ENCODE data around the gene MFSD2A. TPM values are rescaled to one million over a fixed set of nuclear protein-coding genes. Genes with fewer than 3 reads are reported as not detected.
A peak's percentile ranks its signal among the peaks of the same experiment; 100 is the strongest.

Gene MFSD2A
- total RNA-seq, 1 donor from 2014 or later: 4.6 TPM

- no peak for DNase-seq (ENCODE audit: low read depth)
- TF ChIP-seq CTCF (IDR thresholded peaks at IDR 0.05; ENCODE audit: insufficient read depth, low read length, poor library complexity, severe bottlenecking): no peak
- Histone ChIP-seq H3K27me3 (ENCODE audit: control insufficient read depth, insufficient read depth, low read length) (no peaks in the 10 kb centered on the region), H3K4me3 (ENCODE audit: low read depth, low read length) (no peak overlapping the region), H3K36me3 (ENCODE audit: control insufficient read depth, insufficient read depth, low read length) (no peaks in the 10 kb centered on the region)
These were observed 56.3 kb downstream of the MFSD2A start for GRCh38 chr1:40011198-40011597.

GRCh38 chr1:40014253-40014706, 59.3 kb downstream of the MFSD2A start:
- Histone ChIP-seq H3K27me3 (ENCODE audit: control insufficient read depth, insufficient read depth, low read length) (no peaks in the 10 kb centered on the region), H3K4me3 (ENCODE audit: low read depth, low read length) (no peak overlapping the region), H3K36me3 (ENCODE audit: control insufficient read depth, insufficient read depth, low read length) (no peaks in the 10 kb centered on the region)
- no peak for DNase-seq (ENCODE audit: low read depth)
- no peak for TF ChIP-seq CTCF (IDR thresholded peaks at IDR 0.05; ENCODE audit: insufficient read depth, low read length, poor library complexity, severe bottlenecking)

- Histone ChIP-seq H3K36me3 (ENCODE audit: control insufficient read depth, insufficient read depth, low read length) (no peaks in the 10 kb centered on the region), H3K27me3 (ENCODE audit: control insufficient read depth, insufficient read depth, low read length) (no peaks in the 10 kb centered on the region), H3K4me3 (ENCODE audit: low read depth, low read length) (no peak overlapping the region)
- DNase-seq (ENCODE audit: low read depth): peak; percentile 63
- no peak for TF ChIP-seq CTCF (IDR thresholded peaks at IDR 0.05; ENCODE audit: insufficient read depth, low read length, poor library complexity, severe bottlenecking)
These were observed 60.1 kb downstream of the MFSD2A start for GRCh38 chr1:40014812-40015594.

- Histone ChIP-seq H3K36me3 (ENCODE audit: control insufficient read depth, insufficient read depth, low read length) (no peaks in the 10 kb centered on the region), H3K4me3 (ENCODE audit: low read depth, low read length) (no peak overlapping the region), H3K27me3 (ENCODE audit: control insufficient read depth, insufficient read depth, low read length) (no peaks in the 10 kb centered on the region)
- no peak for TF ChIP-seq CTCF (IDR thresholded peaks at IDR 0.05; ENCODE audit: insufficient read depth, low read length, poor library complexity, severe bottlenecking)
- no peak for DNase-seq (ENCODE audit: low read depth)
These were observed 63.1 kb downstream of the MFSD2A start for GRCh38 chr1:40017951-40018575.

Other genes with a start within 250 kb of the MFSD2A start
- 58.2 and 60.0 TPM in 2 replicates for gene PPIE, start 216.3 kb upstream of the MFSD2A start, total RNA-seq
- 5.9 and 7.0 TPM in 2 replicates for gene OXCT2, start 183.8 kb upstream of the MFSD2A start, total RNA-seq
- 2.8 and 4.3 TPM in 2 replicates for gene BMP8B, start 166.3 kb upstream of the MFSD2A start, total RNA-seq
- 16.4 and 22.2 TPM in 2 replicates for gene TRIT1, start 71.6 kb upstream of the MFSD2A start, total RNA-seq
- 6.5 and 8.2 TPM in 2 replicates for gene MYCL, start 53.2 kb upstream of the MFSD2A start, total RNA-seq
- gene CAP1, start 85.6 kb downstream of the MFSD2A start, total RNA-seq: 428 and 441 TPM in 2 replicates
- gene PPT1, start 142.1 kb downstream of the MFSD2A start, total RNA-seq: 82.7 and 92.3 TPM in 2 replicates
- gene RLF, start 206.2 kb downstream of the MFSD2A start, total RNA-seq: 14.0 and 16.7 TPM in 2 replicates

Data from kidney epithelial cell (primary cell).